C4-2B (cell line): ENCODE measurements around the gene PHOSPHO2.

Experiments
- CTCF ChIP-seq: fragments of 450-650 bp; conservative IDR thresholded peaks from 2 replicates; pipeline ENCODE4 v1.5.1; 2017; ENCODE audit warnings: mild to moderate bottlenecking
- ZFX ChIP-seq: fragments of 450-650 bp; IDR thresholded peaks from 2 replicates; pipeline ENCODE4 v1.6.1; 2017

- no peak for TF ChIP-seq CTCF
- TF ChIP-seq ZFX = no peak
Measured at GRCh38 chr2:169746240-169746639, 52.0 kb downstream of the PHOSPHO2 start.
